ENCODE data around the gene GLI2. TPM values are rescaled to one million over a fixed set of nuclear protein-coding genes. Genes with fewer than 3 reads are reported as not detected.

The GLI2 gene
- total and polyA plus RNA-seq, 2 donors from 2014 or later: 0.32 to 3.7 TPM

DNA sequence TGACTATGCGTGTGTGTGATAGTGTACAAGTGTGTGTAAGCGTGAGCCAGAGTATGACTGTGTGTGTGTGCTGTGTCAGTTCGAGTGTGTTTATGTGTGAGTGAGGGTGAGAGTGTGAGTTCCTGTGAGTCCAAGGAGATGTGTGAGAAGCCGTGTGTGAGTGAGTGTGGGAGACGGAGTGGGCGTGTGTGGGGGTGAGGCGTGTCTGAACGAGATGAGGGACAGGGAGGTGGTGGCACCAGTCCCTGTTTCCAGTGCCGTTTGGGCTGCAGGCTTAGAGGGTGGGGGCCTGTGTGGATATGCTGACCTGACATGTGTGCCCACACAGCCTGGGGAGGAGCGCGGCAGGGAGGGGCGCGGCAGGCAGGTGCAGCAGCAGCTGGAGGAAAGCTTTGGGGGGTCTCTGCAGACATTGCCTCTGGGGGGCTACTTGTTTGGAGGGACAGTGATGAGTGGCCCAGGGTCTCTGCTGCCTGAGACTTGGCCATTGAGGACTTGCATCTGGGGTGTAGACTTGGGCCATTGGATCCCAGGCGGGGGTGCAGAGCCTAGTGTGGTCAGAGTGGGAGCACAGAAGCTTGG, 41.6 kb downstream of the GLI2 start:
- TF ChIP-seq, protein P1, sequence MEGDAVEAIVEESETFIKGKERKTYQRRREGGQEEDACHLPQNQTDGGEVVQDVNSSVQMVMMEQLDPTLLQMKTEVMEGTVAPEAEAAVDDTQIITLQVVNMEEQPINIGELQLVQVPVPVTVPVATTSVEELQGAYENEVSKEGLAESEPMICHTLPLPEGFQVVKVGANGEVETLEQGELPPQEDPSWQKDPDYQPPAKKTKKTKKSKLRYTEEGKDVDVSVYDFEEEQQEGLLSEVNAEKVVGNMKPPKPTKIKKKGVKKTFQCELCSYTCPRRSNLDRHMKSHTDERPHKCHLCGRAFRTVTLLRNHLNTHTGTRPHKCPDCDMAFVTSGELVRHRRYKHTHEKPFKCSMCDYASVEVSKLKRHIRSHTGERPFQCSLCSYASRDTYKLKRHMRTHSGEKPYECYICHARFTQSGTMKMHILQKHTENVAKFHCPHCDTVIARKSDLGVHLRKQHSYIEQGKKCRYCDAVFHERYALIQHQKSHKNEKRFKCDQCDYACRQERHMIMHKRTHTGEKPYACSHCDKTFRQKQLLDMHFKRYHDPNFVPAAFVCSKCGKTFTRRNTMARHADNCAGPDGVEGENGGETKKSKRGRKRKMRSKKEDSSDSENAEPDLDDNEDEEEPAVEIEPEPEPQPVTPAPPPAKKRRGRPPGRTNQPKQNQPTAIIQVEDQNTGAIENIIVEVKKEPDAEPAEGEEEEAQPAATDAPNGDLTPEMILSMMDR (IDR thresholded peaks at IDR 0.05; ENCODE audit: borderline replicate concordance, extremely low read depth, insufficient read depth): no peak
- Histone ChIP-seq H3K36me3 (ENCODE audit: control insufficient read depth in 2 of 3, insufficient read depth in 3 of 3, low read length in 3 of 3) (no peaks in the 10 kb centered on the region), H3K9me3 (ENCODE audit: control insufficient read depth in 2 of 3, insufficient read depth in 1 of 3, low read length in 3 of 3) (no peaks in the 10 kb centered on the region), H3K4me3 (ENCODE audit: low read length in 3 of 3) (no peak overlapping the region), H3K27me3 (ENCODE audit: control insufficient read depth, insufficient read depth, low read length) (no peaks in the 10 kb centered on the region), H3K9ac (ENCODE audit: low read length in 3 of 3) (no peak overlapping the region), H3K27ac (ENCODE audit: low read depth in 2 of 2, low read length in 2 of 2) (no peak overlapping the region), H3K4me1 (ENCODE audit: control insufficient read depth in 2 of 3, insufficient read depth in 2 of 3, low read depth in 1 of 3, low read length in 3 of 3) (no peaks in the 10 kb centered on the region)
- intact Hi-C loops (cut with DNase I): no loop called here
- DNase-seq (peak in 1 of 5 donors; percentile 47), FAIRE-seq (no peak)

DNA sequence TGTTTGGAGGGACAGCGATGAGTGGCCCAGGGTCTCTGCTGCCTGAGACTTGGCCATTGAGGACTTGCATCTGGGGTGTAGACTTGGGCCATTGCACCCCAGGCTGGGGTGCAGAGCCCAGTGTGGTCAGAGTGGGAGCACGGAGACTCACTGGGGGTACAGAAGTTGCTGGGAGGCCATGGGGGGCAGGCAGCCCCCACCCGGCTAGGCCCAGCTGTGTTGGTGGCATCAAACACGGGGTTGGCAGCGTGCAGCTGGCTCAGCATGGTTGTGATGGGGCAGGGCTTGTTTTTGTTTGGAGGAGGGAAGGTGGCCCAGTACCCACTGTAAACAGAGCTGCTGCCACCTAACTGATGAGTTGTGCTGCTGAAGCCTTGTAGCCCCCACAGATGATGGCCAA, 42.1 kb downstream of the GLI2 start:
- Histone ChIP-seq H3K4me3 (ENCODE audit: low read length in 3 of 3) (no peak overlapping the region), H3K27ac (ENCODE audit: low read depth in 2 of 2, low read length in 2 of 2) (no peak overlapping the region), H3K4me1 (ENCODE audit: control insufficient read depth in 2 of 3, insufficient read depth in 2 of 3, low read depth in 1 of 3, low read length in 3 of 3) (no peaks in the 10 kb centered on the region), H3K9ac (ENCODE audit: low read length in 3 of 3) (no peak overlapping the region), H3K9me3 (ENCODE audit: control insufficient read depth in 2 of 3, insufficient read depth in 1 of 3, low read length in 3 of 3) (no peaks in the 10 kb centered on the region), H3K36me3 (ENCODE audit: control insufficient read depth in 2 of 3, insufficient read depth in 3 of 3, low read length in 3 of 3) (no peaks in the 10 kb centered on the region), H3K27me3 (ENCODE audit: control insufficient read depth, insufficient read depth, low read length) (no peaks in the 10 kb centered on the region)
- intact Hi-C loops (cut with DNase I): no loop called here
- FAIRE-seq (no peak), DNase-seq (peak in 1 of 5 donors; percentile 35)
- TF ChIP-seq, protein P1 (IDR thresholded peaks at IDR 0.05; ENCODE audit: borderline replicate concordance, extremely low read depth, insufficient read depth): no peak

DNA sequence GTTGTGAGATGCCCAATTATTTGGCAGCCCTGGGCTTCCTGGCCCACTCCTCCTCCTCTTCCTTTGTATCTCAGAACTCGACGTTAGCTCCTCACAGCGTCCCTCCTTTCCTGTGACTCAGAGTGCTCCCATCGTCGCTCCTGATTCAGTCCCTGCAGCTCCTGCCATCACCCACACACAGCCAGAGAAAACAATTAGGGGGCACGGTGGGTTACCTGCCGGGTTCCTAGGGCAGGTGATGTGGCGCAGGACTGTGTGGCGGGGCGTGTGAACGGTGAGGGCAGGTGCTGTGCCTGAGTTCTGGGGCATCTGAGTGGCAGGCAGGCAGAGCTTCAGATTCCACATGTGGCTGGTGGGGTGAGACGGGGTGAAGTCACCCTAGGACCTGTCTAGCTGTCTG, 42.6 kb downstream of the GLI2 start:
- Histone ChIP-seq H3K27me3 (ENCODE audit: control insufficient read depth, insufficient read depth, low read length) (no peaks in the 10 kb centered on the region), H3K9me3 (ENCODE audit: control insufficient read depth in 2 of 3, insufficient read depth in 1 of 3, low read length in 3 of 3) (no peaks in the 10 kb centered on the region), H3K4me3 (ENCODE audit: low read length in 3 of 3) (no peak overlapping the region), H3K9ac (ENCODE audit: low read length in 3 of 3) (no peak overlapping the region), H3K4me1 (ENCODE audit: control insufficient read depth in 2 of 3, insufficient read depth in 2 of 3, low read depth in 1 of 3, low read length in 3 of 3) (peaks cover 0 to 3% (median 0%) of the 10 kb centered on the region in 3 donors), H3K36me3 (ENCODE audit: control insufficient read depth in 2 of 3, insufficient read depth in 3 of 3, low read length in 3 of 3) (no peaks in the 10 kb centered on the region), H3K27ac (ENCODE audit: low read depth in 2 of 2, low read length in 2 of 2) (no peak overlapping the region)
- TF ChIP-seq, protein P1 (IDR thresholded peaks at IDR 0.05; ENCODE audit: borderline replicate concordance, extremely low read depth, insufficient read depth): no peak
- DNase-seq (no peak), FAIRE-seq (no peak)
- intact Hi-C loops (cut with DNase I): no loop called here

Data from kidney (tissue), 14 donors.